ENCODE results near the gene SP140L.
"Not testable (repeated sequence)": the region's sequence is repeated elsewhere in the genome, so short reads cannot be mapped to it uniquely, and the experiment has no call there.

The SP140L gene

GRCh38 chr2:230327418-230328154 lies 593 bp downstream of the SP140L start:
- FAIRE-seq (no peak), DNase-seq (ENCODE audit: insufficient read length) (no peak)
- TF ChIP-seq TAF1 (IDR thresholded peaks at IDR 0.05; ENCODE audit: borderline replicate concordance, low read depth, low read length) (no peak), POLR2AphosphoS5 (IDR thresholded peaks at IDR 0.05; ENCODE audit: low read depth, low read length) (no peak), POLR2A (IDR thresholded peaks at IDR 0.05; ENCODE audit: low read depth, low read length) (no peak)

GRCh38 chr2:230328155-230328458 lies 1.1 kb downstream of the SP140L start:
- DNase-seq (ENCODE audit: insufficient read length) (no peak), FAIRE-seq (no peak)
- no peak for TF ChIP-seq POLR2A (IDR thresholded peaks at IDR 0.05; ENCODE audit: low read depth, low read length)
- TF ChIP-seq TAF1 (IDR thresholded peaks at IDR 0.05; ENCODE audit: borderline replicate concordance, low read depth, low read length): no peak
- TF ChIP-seq POLR2AphosphoS5 (IDR thresholded peaks at IDR 0.05; ENCODE audit: low read depth, low read length): no peak

GRCh38 chr2:230329946-230330605 lies 3.1 kb downstream of the SP140L start:
- TF ChIP-seq TAF1 (IDR thresholded peaks at IDR 0.05; ENCODE audit: borderline replicate concordance, low read depth, low read length) (no peak), POLR2AphosphoS5 (IDR thresholded peaks at IDR 0.05; ENCODE audit: low read depth, low read length) (no peak), POLR2A (IDR thresholded peaks at IDR 0.05; ENCODE audit: low read depth, low read length) (no peak)
- FAIRE-seq: no peak
- DNase-seq (ENCODE audit: insufficient read length): no peak

GRCh38 chr2:230330725-230331124 lies 3.7 kb downstream of the SP140L start:
- DNase-seq (ENCODE audit: insufficient read length) (no peak), FAIRE-seq (no peak)
- TF ChIP-seq TAF1 (IDR thresholded peaks at IDR 0.05; ENCODE audit: borderline replicate concordance, low read depth, low read length) (no peak), POLR2A (IDR thresholded peaks at IDR 0.05; ENCODE audit: low read depth, low read length) (no peak), POLR2AphosphoS5 (IDR thresholded peaks at IDR 0.05; ENCODE audit: low read depth, low read length) (no peak)

GRCh38 chr2:230335461-230335863 lies 8.5 kb downstream of the SP140L start:
- no peak for TF ChIP-seq POLR2A (IDR thresholded peaks at IDR 0.05; ENCODE audit: low read depth, low read length)
- no peak for TF ChIP-seq TAF1 (IDR thresholded peaks at IDR 0.05; ENCODE audit: borderline replicate concordance, low read depth, low read length)
- no peak for TF ChIP-seq POLR2AphosphoS5 (IDR thresholded peaks at IDR 0.05; ENCODE audit: low read depth, low read length)
- no peak for FAIRE-seq
- no peak for DNase-seq (ENCODE audit: insufficient read length)

GRCh38 chr2:230335864-230336506 lies 9.0 kb downstream of the SP140L start:
- no peak for DNase-seq (ENCODE audit: insufficient read length)
- TF ChIP-seq POLR2A (IDR thresholded peaks at IDR 0.05; ENCODE audit: low read depth, low read length) (no peak), TAF1 (IDR thresholded peaks at IDR 0.05; ENCODE audit: borderline replicate concordance, low read depth, low read length) (no peak), POLR2AphosphoS5 (IDR thresholded peaks at IDR 0.05; ENCODE audit: low read depth, low read length) (no peak)
- peak; percentile 76 for FAIRE-seq

GRCh38 chr2:230341936-230342528 lies 15.0 kb downstream of the SP140L start:
- FAIRE-seq; DNase-seq (ENCODE audit: insufficient read length): not testable (repeated sequence)

- not testable (repeated sequence) for FAIRE-seq; DNase-seq (ENCODE audit: insufficient read length)
These were observed 16.1 kb downstream of the SP140L start for GRCh38 chr2:230343041-230343624.

- FAIRE-seq (no peak), DNase-seq (ENCODE audit: insufficient read length) (no peak)
- no peak for TF ChIP-seq POLR2A (IDR thresholded peaks at IDR 0.05; ENCODE audit: low read depth, low read length)
- TF ChIP-seq POLR2AphosphoS5 (IDR thresholded peaks at IDR 0.05; ENCODE audit: low read depth, low read length): no peak
- no peak for TF ChIP-seq TAF1 (IDR thresholded peaks at IDR 0.05; ENCODE audit: borderline replicate concordance, low read depth, low read length)
These were observed 16.8 kb downstream of the SP140L start for GRCh38 chr2:230343747-230344146.

GRCh38 chr2:230346465-230346864 lies 19.5 kb downstream of the SP140L start:
- FAIRE-seq (no peak), DNase-seq (ENCODE audit: insufficient read length) (no peak)
- TF ChIP-seq POLR2AphosphoS5 (IDR thresholded peaks at IDR 0.05; ENCODE audit: low read depth, low read length): no peak
- TF ChIP-seq TAF1 (IDR thresholded peaks at IDR 0.05; ENCODE audit: borderline replicate concordance, low read depth, low read length): no peak
- no peak for TF ChIP-seq POLR2A (IDR thresholded peaks at IDR 0.05; ENCODE audit: low read depth, low read length)

- no peak for FAIRE-seq
- TF ChIP-seq TAF1 (IDR thresholded peaks at IDR 0.05; ENCODE audit: borderline replicate concordance, low read depth, low read length) (no peak), POLR2AphosphoS5 (IDR thresholded peaks at IDR 0.05; ENCODE audit: low read depth, low read length) (no peak), POLR2A (IDR thresholded peaks at IDR 0.05; ENCODE audit: low read depth, low read length) (no peak)
- DNase-seq (ENCODE audit: insufficient read length): no peak
These were observed 20.0 kb downstream of the SP140L start for GRCh38 chr2:230346921-230347533.

Data from GM12892 (cell line).